SU-DHL-6 (cell line): Measurements from ENCODE around the gene MACC1.

Experiments used
- H2AFZ ChIP-seq: fragments of 200-600 bp; sonication (generic); 2 replicates; pipeline ENCODE4 v1.6.1; 2014; ENCODE audit warnings: low read depth, mild to moderate bottlenecking, moderate library complexity, mixed read lengths, antibody characterized with exemption, low read length; ENCODE audit not compliant: severe bottlenecking
- H3F3A ChIP-seq: fragments of 200-600 bp; shearing (Covaris generic); 2 replicates; pipeline ENCODE4 v1.6.0; 2016; ENCODE audit warnings: antibody characterized with exemption, mild to moderate bottlenecking; ENCODE audit not compliant: insufficient read depth
- H3K27ac ChIP-seq: fragments of 200-600 bp; sonication (generic); 2 replicates; pipeline ENCODE4 v1.5.1; 2016; ENCODE audit warnings: low read depth, mild to moderate bottlenecking, low read length, moderate library complexity, mixed read lengths
- H3K27me3 ChIP-seq: fragments of 200-600 bp; sonication (generic), shearing (Covaris generic); 2 replicates; pipeline ENCODE4 v1.6.0; 2014; ENCODE audit warnings: mild to moderate bottlenecking, low read length
- H3K36me3 ChIP-seq: fragments of 200-600 bp; sonication (generic); 2 replicates; pipeline ENCODE4 v1.6.1; 2014; ENCODE audit warnings: mild to moderate bottlenecking, low read length, mixed read lengths
- H3K4me2 ChIP-seq: fragments of 300-600, 200-600 bp; shearing (Covaris generic), sonication (generic); 2 replicates; pipeline ENCODE4 v1.6.0; 2014; ENCODE audit warnings: low read length, low read depth, mild to moderate bottlenecking; ENCODE audit not compliant: poor library complexity, severe bottlenecking
- H3K4me3 ChIP-seq: fragments of 200-600 bp; sonication (generic); 2 replicates; pipeline ENCODE4 v1.5.1; 2014; ENCODE audit warnings: antibody characterized with exemption, low read length, mild to moderate bottlenecking, mixed read lengths; ENCODE audit not compliant: insufficient read depth, poor library complexity, severe bottlenecking
- H3K79me2 ChIP-seq: fragments of 200-600 bp; sonication (generic); 2 replicates; pipeline ENCODE4 v1.6.1; 2014; ENCODE audit warnings: mild to moderate bottlenecking, low read length, moderate library complexity; ENCODE audit not compliant: insufficient read depth
- H3K9ac ChIP-seq: fragments of 200-600 bp; sonication (generic); 2 replicates; pipeline ENCODE4 v1.7.0; 2014; ENCODE audit warnings: mild to moderate bottlenecking, low read length
- H3K9me2 ChIP-seq: fragments of 200-600 bp; sonication (generic); replicated peaks from 2 replicates; pipeline ENCODE4 v1.6.1; 2014; ENCODE audit warnings: low read length; ENCODE audit not compliant: insufficient read depth
- H3K9me3 ChIP-seq: fragments of 200-600 bp; sonication (generic); 2 replicates; pipeline ENCODE4 v1.6.1; 2014; ENCODE audit warnings: low read length, mixed read lengths; ENCODE audit not compliant: insufficient read depth
- H4K20me1 ChIP-seq: fragments of 200-600 bp; sonication (generic); 2 replicates; pipeline ENCODE4 v1.6.1; 2014; ENCODE audit warnings: low read depth, mild to moderate bottlenecking, antibody characterized with exemption, low read length, moderate library complexity, mixed read lengths
- EZH2phosphoT487 ChIP-seq: fragments of 200-600 bp; sonication (generic), shearing (Covaris generic); conservative IDR thresholded peaks from 2 replicates; pipeline ENCODE4 v1.6.1; 2018; ENCODE audit warnings: mild to moderate bottlenecking, antibody characterized with exemption, low read length, moderate library complexity, mixed read lengths
- TF ChIP-seq, protein P1 (sequence below): fragments of 200-600 bp; sonication (generic); IDR thresholded peaks from one replicate; pipeline ENCODE4 v1.5.1; 2017; ENCODE audit warnings: antibody characterized with exemption, mild to moderate bottlenecking, low read length, moderate library complexity; ENCODE audit not compliant: insufficient read depth, poor library complexity, severe bottlenecking

Gene MACC1

DNA sequence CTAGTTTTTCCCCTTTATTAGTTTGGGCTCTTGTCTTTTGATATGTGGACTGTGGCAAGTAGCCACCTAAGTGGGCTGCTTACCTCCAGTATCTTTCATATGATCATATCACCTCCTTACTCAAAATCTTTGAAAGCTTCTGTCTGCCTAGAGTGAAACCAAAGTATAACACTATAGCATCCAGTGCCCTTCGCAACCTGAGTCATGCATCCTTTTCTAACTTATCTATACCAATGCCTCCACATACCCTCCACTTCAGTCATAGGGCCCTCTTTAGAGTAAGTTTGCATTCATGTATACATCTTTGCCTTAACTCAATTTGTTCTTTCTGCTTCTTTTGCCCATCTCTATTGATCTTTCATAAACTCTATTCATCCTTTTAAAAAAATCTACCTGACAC is 15.7 kb upstream of the MACC1 start:
- Histone ChIP-seq H4K20me1 (no peaks in the 10 kb centered on the region), H3K27ac (no peak overlapping the region), H3K36me3 (no peaks in the 10 kb centered on the region), H3K9me2 (no peaks in the 10 kb centered on the region), H3K79me2 (no peaks in the 10 kb centered on the region), H3K4me3 (no peak overlapping the region), H3K27me3 (no peaks in the 10 kb centered on the region), H3K4me2 (no peak overlapping the region), H3K9ac (no peak overlapping the region), H2AFZ (no peak overlapping the region), H3F3A (no peaks in the 10 kb centered on the region), H3K9me3 (no peaks in the 10 kb centered on the region)
- no peak for TF ChIP-seq EZH2phosphoT487
- TF ChIP-seq, protein P1, sequence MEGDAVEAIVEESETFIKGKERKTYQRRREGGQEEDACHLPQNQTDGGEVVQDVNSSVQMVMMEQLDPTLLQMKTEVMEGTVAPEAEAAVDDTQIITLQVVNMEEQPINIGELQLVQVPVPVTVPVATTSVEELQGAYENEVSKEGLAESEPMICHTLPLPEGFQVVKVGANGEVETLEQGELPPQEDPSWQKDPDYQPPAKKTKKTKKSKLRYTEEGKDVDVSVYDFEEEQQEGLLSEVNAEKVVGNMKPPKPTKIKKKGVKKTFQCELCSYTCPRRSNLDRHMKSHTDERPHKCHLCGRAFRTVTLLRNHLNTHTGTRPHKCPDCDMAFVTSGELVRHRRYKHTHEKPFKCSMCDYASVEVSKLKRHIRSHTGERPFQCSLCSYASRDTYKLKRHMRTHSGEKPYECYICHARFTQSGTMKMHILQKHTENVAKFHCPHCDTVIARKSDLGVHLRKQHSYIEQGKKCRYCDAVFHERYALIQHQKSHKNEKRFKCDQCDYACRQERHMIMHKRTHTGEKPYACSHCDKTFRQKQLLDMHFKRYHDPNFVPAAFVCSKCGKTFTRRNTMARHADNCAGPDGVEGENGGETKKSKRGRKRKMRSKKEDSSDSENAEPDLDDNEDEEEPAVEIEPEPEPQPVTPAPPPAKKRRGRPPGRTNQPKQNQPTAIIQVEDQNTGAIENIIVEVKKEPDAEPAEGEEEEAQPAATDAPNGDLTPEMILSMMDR: no peak

DNA sequence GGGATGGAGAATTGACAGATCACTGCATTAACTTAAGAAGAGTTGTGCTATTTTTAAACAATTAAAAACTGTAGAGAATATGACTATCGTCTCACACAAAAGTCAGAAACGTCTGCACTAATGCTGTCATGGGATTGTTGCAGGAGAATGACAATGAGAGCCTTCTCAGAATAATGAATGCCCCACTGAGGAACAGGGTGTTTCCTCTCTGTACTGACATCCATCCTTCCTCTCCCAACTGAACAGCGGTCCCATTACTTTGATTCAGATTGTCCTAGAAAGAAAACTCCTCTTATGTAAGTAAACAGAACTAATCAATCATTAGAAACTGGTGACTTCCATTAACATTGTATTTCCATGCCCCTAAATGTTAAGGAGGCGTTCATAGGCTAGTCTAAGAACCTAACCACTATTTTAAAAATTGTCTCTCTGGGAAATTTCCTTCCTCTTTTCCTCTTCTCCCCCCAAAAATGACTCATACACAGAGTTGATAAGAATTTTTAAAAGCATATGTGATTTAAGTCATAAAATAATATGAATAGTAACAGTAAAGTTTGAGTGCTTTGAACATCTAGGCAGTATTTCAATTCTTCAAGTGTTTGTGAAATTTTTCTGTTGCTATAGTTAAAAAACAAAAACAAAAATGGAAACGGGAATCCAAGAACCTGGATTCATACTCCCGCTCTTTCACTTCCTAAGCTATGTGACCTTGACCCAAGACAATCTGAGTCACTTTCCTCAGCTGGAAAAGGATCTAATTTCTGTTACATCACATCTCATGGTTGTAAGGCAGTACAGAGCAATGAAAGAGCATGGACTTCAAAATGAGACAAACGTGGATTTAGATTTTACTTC is 12.7 kb upstream of the MACC1 start:
- Histone ChIP-seq H2AFZ (no peak overlapping the region), H3K4me2 (no peak overlapping the region), H3K4me3 (no peak overlapping the region), H3K27ac (no peak overlapping the region), H3K9ac (no peak overlapping the region), H3F3A (no peaks in the 10 kb centered on the region), H3K9me2 (no peaks in the 10 kb centered on the region), H4K20me1 (no peaks in the 10 kb centered on the region), H3K9me3 (no peaks in the 10 kb centered on the region), H3K79me2 (no peaks in the 10 kb centered on the region), H3K27me3 (no peaks in the 10 kb centered on the region), H3K36me3 (no peaks in the 10 kb centered on the region)
- no peak for TF ChIP-seq EZH2phosphoT487
- TF ChIP-seq, protein P1: no peak

DNA sequence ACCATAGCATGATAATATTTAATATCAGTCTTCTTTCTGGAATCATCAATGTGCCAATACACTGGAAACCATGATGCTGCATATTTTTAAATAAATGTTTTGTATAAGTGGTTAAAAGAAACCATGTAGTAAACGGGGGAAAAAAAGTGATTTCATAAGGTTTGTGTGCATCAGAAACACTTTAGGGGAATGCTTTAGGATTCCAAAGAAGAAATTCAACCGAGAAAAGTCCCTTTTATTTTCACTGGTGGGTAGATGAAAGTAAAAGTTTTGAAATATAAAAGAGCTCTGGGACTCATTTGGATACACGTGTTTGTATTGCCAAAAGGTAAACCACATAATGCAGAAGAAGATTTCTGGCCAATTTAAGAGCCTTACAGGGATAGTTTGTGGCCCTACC is 11.9 kb upstream of the MACC1 start:
- no peak overlapping the region for H3K9ac ChIP-seq
- TF ChIP-seq, protein P1: no peak
- TF ChIP-seq EZH2phosphoT487: no peak
- no peak overlapping the region for H3K4me2 ChIP-seq
- H3K36me3 ChIP-seq: no peaks in the 10 kb centered on the region
- no peaks in the 10 kb centered on the region for H3F3A ChIP-seq
- no peaks in the 10 kb centered on the region for H4K20me1 ChIP-seq
- no peaks in the 10 kb centered on the region for H3K79me2 ChIP-seq
- H3K27ac ChIP-seq: no peak overlapping the region
- H3K4me3 ChIP-seq: no peak overlapping the region
- no peaks in the 10 kb centered on the region for H3K9me2 ChIP-seq
- H2AFZ ChIP-seq: no peak overlapping the region
- no peaks in the 10 kb centered on the region for H3K27me3 ChIP-seq
- no peaks in the 10 kb centered on the region for H3K9me3 ChIP-seq
